Stimulated activated CD4-positive, alpha-beta T cell treated with anti-CD3 and anti-CD28 coated beads, Interleukin-15, amount 100 ng/mL, for 1 hour (primary cell): ENCODE results near the gene ENTPD8.

ENCODE experiments used
- DNase-seq, 2 donors: peaks; one replicate each; pipeline ENCODE4 v3.0.0-alpha.2; 2020; ENCODE audit warnings: low read depth in 1 of 2, low spot score in 1 of 2

ENTPD8 gene

GRCh38 chr9:137447722-137448601 lies 6.8 kb upstream of the ENTPD8 start:
- no peak for DNase-seq

DNA sequence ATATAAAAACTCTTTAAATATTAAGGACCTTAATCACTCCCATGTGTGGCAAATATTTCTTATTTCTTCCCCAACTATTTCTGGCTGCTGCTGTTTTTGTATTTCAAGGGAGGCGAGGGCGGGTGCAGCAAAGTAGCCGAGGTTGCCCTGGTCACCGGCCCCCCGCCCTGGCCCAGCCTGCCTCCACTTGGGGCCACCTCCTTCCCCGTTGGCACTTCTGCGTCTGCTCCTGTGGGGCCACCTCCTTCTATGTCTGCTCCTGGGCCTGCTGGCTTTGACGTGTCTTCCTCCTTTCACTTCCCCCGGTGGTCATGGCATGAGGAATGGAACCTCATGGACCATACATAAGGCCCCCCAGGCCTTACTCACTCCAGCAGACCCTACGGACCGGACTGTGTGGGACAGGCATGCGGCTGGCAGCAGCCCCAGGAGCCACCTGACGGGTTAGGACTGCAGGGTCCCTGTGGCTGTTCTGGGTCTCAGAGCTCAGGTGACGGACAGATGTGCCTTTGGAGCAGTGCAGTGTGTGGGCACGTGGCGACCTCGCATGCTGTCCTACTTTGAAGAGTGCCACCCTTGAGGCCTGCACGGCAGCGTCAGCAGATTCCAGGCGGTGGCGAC lies 5.8 kb upstream of the ENTPD8 start:
- no peak for DNase-seq

GRCh38 chr9:137445930-137446431 lies 4.8 kb upstream of the ENTPD8 start:
- no peak for DNase-seq

DNA sequence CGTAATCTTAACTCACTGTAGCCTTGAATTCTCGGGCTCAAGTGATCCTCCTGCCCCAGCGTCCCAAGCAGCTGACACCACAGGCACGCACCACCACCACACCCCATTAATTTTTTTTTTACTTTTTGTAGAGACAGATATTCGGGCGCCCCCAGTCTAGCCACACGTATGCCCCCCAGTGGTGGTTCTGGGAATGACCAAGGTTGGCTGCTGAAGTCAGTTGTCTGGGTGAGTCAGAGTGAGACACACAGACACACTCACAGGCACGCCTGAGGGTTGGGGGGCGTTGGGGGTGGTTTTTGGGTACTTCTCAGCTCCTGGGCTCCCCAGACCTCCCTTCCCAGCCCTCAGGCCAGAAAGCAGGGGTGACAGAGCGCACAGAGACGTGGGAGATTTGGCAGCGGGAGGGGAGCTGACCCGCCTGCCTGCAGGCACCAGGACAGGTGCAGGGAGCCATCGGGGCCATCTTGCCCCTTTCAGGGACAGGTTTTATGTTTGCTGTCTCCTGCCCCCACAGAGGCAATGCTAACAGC lies 4.2 kb upstream of the ENTPD8 start:
- peak; percentile 72 to 81 for DNase-seq

DNA sequence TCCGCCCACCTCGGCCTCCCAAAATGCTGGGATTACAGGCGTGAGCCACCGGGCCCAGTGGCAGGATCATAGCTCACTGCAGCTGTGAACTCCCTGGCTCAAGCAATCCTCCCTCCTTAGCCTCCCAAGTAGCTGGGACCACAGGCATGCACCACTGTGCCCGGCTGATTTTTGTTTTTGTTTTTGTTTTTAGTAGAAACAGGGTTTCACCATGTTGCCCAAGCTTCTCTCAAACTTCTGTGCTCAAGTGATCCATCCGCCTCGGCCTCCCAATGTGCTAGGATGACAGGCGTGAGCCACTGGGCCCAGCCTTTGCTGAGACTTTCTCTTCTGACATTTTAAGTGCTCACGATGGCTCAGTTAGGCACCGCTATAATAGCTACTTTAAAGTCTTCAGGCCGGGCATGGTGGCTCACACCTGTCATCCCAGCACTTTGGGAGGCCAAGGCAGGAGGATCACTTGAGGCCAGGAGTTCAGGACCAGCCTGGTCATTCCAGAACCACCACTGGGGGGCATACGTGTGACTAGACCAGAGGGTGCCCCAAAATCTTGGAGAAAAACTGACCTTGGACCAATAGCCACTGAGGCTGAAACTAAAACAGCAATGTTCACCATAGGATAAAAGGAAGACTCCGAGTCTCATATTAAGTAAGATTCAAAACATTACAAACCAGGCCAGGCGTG lies 3.1 kb upstream of the ENTPD8 start:
- no peak for DNase-seq

DNA sequence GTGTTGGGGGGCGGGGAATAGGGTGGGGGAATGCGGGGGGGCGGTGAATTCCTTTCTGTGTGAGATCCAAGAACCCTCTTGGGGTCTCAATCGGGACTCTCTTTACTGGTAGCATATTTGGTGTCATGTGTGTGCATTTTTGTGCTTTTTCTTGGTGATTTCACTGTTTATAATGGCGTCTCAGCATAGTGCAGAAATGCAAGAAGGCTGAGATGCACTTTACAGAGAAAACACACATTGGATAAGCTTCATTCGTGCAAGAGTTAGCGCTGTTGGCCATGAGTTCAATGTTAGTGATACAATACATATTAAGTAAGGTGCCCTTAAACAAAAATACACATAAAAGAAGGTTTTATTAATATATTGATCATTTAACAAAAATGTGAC lies 771 bp upstream of the ENTPD8 start:
- DNase-seq = no peak

DNA sequence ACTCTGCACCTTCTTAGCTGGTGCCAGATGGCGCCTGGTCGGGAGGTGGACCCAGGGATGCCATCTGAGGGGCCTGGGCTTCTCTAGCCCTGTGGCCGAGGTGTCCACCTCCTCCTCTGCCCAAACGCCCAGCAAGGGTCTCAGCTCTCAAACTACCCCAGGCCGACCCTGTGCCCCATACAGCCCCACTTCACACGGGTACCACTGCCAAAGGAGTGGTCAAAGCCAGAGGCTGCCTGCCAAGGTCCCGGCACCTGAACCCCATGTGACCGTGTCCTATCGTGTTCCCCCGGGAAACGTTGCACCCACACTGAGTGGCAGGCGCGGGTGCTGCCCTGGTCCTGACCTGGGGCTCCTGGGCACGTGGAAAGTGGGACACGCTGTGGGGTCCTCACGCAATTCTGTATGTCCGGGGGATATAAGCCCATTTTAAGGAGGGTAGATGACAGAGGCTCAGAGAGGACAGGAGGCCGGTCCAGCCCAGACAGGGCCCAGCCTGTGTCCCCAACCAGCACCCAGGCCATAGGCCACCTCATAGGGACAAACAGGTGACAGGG lies 1.9 kb downstream of the ENTPD8 start:
- no peak for DNase-seq

GRCh38 chr9:137438591-137439157 lies 2.5 kb downstream of the ENTPD8 start:
- DNase-seq = no peak

- DNase-seq = no peak
Measured at GRCh38 chr9:137437691-137438590, 3.2 kb downstream of the ENTPD8 start.

- no peak for DNase-seq
Measured at GRCh38 chr9:137436761-137437600, 4.2 kb downstream of the ENTPD8 start.

DNA sequence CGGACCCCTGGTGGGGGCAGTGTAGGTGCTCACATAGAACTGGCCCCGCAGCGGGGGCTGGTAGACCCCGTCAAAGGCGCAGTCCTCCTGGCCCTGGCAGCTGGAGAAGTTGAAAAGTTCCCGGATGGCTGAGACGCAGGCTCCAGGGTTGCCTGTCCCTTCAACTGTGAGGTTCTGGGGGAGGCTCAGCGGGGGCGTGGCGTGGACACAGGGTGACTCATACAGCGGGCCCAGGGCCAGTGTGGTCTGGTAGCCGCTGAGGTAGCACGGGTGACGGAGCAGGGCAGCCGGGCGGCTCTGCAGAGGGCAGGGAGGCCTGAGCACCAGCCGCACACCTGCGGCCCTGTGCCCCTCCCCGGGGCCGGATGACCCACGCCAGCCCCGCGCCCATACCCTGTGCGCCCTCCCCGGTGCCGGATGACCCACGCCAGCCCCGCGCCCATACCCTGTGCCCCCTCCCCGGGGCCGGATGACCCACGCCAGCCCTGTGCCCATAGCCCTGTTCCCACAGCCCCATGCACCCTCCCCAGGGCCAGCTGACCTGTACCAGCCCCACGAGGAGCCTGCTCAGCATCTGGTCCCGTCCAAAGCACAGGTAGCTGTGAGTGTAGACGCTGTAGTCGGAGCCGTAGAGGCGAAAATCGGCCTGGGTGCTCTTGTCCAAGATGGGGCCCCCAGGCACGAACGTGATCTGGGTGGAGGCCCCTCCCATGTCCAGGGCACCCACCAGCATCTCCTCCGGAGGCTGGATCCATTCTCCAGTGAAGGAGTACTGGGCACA lies 5.0 kb downstream of the ENTPD8 start:
- no peak for DNase-seq

DNA sequence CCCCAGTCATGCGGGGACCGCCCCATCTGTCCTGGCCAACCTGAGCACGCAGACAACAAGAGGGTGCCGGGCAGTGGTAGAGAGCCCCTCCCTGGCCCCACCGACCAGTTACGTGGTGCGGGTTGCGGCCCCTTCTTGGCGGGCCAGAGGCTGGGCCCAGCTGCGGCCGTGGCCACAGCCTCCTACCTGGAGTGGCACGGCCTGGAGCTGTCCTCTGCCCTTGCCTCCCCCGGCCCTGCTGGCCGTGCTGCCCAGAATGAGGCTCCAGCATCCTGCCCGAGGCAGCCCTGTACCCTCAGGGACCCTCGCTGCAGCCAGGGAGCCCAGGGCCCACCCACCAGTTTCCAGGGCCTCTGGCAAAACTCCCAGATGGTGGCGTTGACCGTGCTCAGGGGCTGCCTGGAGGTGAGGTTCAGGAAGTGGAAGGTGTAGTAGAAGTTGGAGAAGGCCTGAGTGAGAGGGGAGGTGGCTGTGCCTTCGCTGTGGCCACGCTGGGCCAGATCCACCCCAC lies 5.7 kb downstream of the ENTPD8 start:
- no peak for DNase-seq

- DNase-seq = no peak
Measured at GRCh38 chr9:137434498-137435380, 6.4 kb downstream of the ENTPD8 start.

- no peak for DNase-seq
Measured at GRCh38 chr9:137433916-137434431, 7.2 kb downstream of the ENTPD8 start.

- no peak for DNase-seq
Measured at GRCh38 chr9:137433349-137433915, 7.7 kb downstream of the ENTPD8 start.

- no peak for DNase-seq
Measured at GRCh38 chr9:137432687-137433348, 8.3 kb downstream of the ENTPD8 start.
